HepG2 (cell line): ENCODE measurements around the gene TLE1. TPM values are rescaled to one million over a fixed set of nuclear protein-coding genes. Genes with fewer than 3 reads are reported as not detected.
A peak's percentile ranks its signal among the peaks of the same experiment; 100 is the strongest.

ENCODE experiments used
- ATAC-seq: fragments of 200-7000 bp; cut with Tn5 transposase; 3 replicates; pipeline ENCODE4 v1.9.1; 2020; ENCODE audit warnings: mild to moderate bottlenecking, moderate library complexity
- BruUV-seq: library from RNA; stranded (reverse); fragments of 400-500 nt; replicated peaks from 2 replicates; lab custom pipeline; 2021; lab: Mats Ljungman, UMichigan
- CTCF ChIA-PET: fragments of 300-600 bp; formaldehyde crosslinking; extraction: SDS; loops from one replicate; lab custom pipeline; 2021; ENCODE audit warnings: low total read pairs, inconsistent platforms, low intra/inter-chr PET ratio; lab: Yijun Ruan, JAX
- POLR2A ChIA-PET: fragments of 350-600 bp; sonication (Branson Sonifier 250); formaldehyde crosslinking; loops from one replicate; lab custom pipeline; 2020; ENCODE audit warnings: antibody characterized with exemption, inconsistent platforms; lab: Yijun Ruan, JAX
- DNase-seq: peaks from one replicate; pipeline ENCODE4 v3.0.0-alpha.2; 2015; ENCODE audit warnings: low spot score
- FAIRE-seq: peaks from 3 replicates; lab custom pipeline; 2011; peaks lifted over from hg19 to GRCh38; lab: Jason Lieb, UNC
- H2AFZ ChIP-seq: one replicate; pipeline ENCODE4 v1.6.1; 2011; ENCODE audit warnings: low read length, inconsistent platforms
- H3K27ac ChIP-seq: fragments of 300-600 bp; 3 replicates; pipeline ENCODE4 v1.8.0; 2011; ENCODE audit warnings: mixed run types, mild to moderate bottlenecking, mixed read lengths, low read length, inconsistent platforms; ENCODE audit not compliant: insufficient read depth; ENCODE audit errors: extremely low read length
- H3K27me3 ChIP-seq, 2 experiments: fragments of 200-600 bp in 1 of 2; 2 replicates in 1 of 2; 3 replicates in 1 of 2; pipeline versions ENCODE4 v1.6.0 to v1.8.0; 2011; ENCODE audit warnings: low read length in 2 of 2, mild to moderate bottlenecking in 2 of 2, moderate library complexity in 2 of 2, inconsistent platforms in 1 of 2; ENCODE audit not compliant: insufficient read depth in 2 of 2, control insufficient read depth in 1 of 2
- H3K36me3 ChIP-seq, 2 experiments: fragments of 200-600 bp in 1 of 2; replicated peaks in 1 of 2; 2 replicates in 1 of 2; 3 replicates in 1 of 2; pipeline versions ENCODE4 v1.5.1 to v1.8.0; 2011; ENCODE audit warnings: low read length in 2 of 2, inconsistent platforms in 1 of 2; ENCODE audit not compliant: insufficient read depth in 2 of 2, control insufficient read depth in 1 of 2
- H3K4me1 ChIP-seq: 2 replicates; pipeline ENCODE4 v1.5.1; 2012; ENCODE audit warnings: low read length, inconsistent platforms; ENCODE audit not compliant: insufficient read depth
- H3K4me2 ChIP-seq: 2 replicates; pipeline ENCODE4 v1.6.0; 2011; ENCODE audit warnings: low read depth, low read length, inconsistent platforms
- H3K4me3 ChIP-seq, 3 experiments: fragments of 200-600 bp in 1 of 3; sonication (generic), shearing (Covaris generic) in 1 of 3; replicated peaks in 1 of 3; 2 replicates each; pipeline ENCODE4 v1.5.1; 2011 to 2016; ENCODE audit warnings: low read length in 3 of 3, inconsistent platforms in 2 of 3, low read depth in 2 of 3, mild to moderate bottlenecking in 2 of 3, control low read depth in 1 of 3, mixed read lengths in 1 of 3; ENCODE audit not compliant: insufficient read depth in 1 of 3
- H3K79me2 ChIP-seq: one replicate; pipeline ENCODE4 v1.6.1; 2011; ENCODE audit warnings: low read length, inconsistent platforms; ENCODE audit not compliant: insufficient read depth
- H3K9ac ChIP-seq: 2 replicates; pipeline ENCODE4 v1.6.0; 2011; ENCODE audit warnings: mild to moderate bottlenecking, low read depth, low read length, inconsistent platforms; ENCODE audit not compliant: insufficient read depth
- H3K9me3 ChIP-seq: 2 replicates; pipeline ENCODE4 v1.5.1; 2012; ENCODE audit warnings: mild to moderate bottlenecking, low read length
- H4K20me1 ChIP-seq: 2 replicates; pipeline ENCODE4 v1.6.0; 2011; ENCODE audit warnings: inconsistent platforms, mild to moderate bottlenecking, low read length, moderate library complexity; ENCODE audit not compliant: insufficient read depth
- ARID5B ChIP-seq: IDR thresholded peaks from 2 replicates; pipeline ENCODE4 v1.4.0; 2020; ENCODE audit warnings: mild to moderate bottlenecking, missing genetic modification reagents
- CREBL2 ChIP-seq: sonication (generic); formaldehyde crosslinking; IDR thresholded peaks from 2 replicates; pipeline ENCODE4 v1.8.1; 2023; ENCODE audit warnings: missing genetic modification reagents, mild to moderate bottlenecking, borderline replicate concordance
- FOXO1 ChIP-seq: sonication (generic); formaldehyde crosslinking; IDR thresholded peaks from 2 replicates; pipeline ENCODE4 v1.4.0; 2020; ENCODE audit warnings: missing genetic modification reagents
- NAIF1 ChIP-seq: sonication (generic); formaldehyde crosslinking; IDR thresholded peaks from 2 replicates; pipeline ENCODE4 v1.5.0; 2020; ENCODE audit warnings: mild to moderate bottlenecking, missing genetic modification reagents, borderline replicate concordance
- PLSCR1 ChIP-seq: sonication (generic); formaldehyde crosslinking; IDR thresholded peaks from 2 replicates; pipeline ENCODE4 v1.5.0; 2020; ENCODE audit warnings: missing genetic modification reagents, mild to moderate bottlenecking, borderline replicate concordance
- RBM22 ChIP-seq: fragments of 200-400 bp; formaldehyde crosslinking; optimal IDR thresholded peaks from 2 replicates; pipeline ENCODE3; 2017; ENCODE audit warnings: mild to moderate bottlenecking, low read length, moderate library complexity
- SIX1 ChIP-seq: sonication (generic); formaldehyde crosslinking; IDR thresholded peaks from 2 replicates; pipeline ENCODE4 v1.4.0; 2020; ENCODE audit warnings: missing genetic modification reagents, borderline replicate concordance
- ZBTB21 ChIP-seq: sonication (generic); formaldehyde crosslinking; IDR thresholded peaks from 2 replicates; pipeline ENCODE4 v1.4.0; 2020; ENCODE audit warnings: missing genetic modification reagents
- ZFP36 ChIP-seq: fragments of 150-350 bp; IDR thresholded peaks from 2 replicates; pipeline ENCODE4 v1.6.1; 2018; ENCODE audit warnings: borderline replicate concordance, low read length, low read depth; ENCODE audit not compliant: partially characterized antibody
- ZFX ChIP-seq: sonication (generic); formaldehyde crosslinking; IDR thresholded peaks from 2 replicates; pipeline ENCODE4 v1.4.0; 2020; ENCODE audit warnings: mild to moderate bottlenecking, low read depth, missing genetic modification reagents, moderate library complexity
- ZNF672 ChIP-seq: sonication (generic); formaldehyde crosslinking; IDR thresholded peaks from 2 replicates; pipeline ENCODE4 v1.8.1; 2022; ENCODE audit warnings: missing genetic modification reagents
- ZNF7 ChIP-seq: IDR thresholded peaks from 2 replicates; pipeline ENCODE4 v1.6.1; 2016; ENCODE audit warnings: missing biosample characterization, missing genetic modification reagents
- WGBS: methylation state at CpG from one replicate; pipeline ENCODE4 v1.1.6; 2017; ENCODE audit warnings: low lambda C conversion rate; 5-methylcytosine and 5-hydroxymethylcytosine counted together
- in situ Hi-C: cut with HindIII; loops from 2 replicates; pipeline ENCODE4 v1.10.0; 2017; ENCODE audit warnings: low pct_unique_long_range_greater_than_20kb; ENCODE audit not compliant: extremely low pct_ligation_motif_present
- intact Hi-C: fragments of 100-400 bp; cut with micrococcal nuclease; formaldehyde crosslinking; loops from one replicate; pipeline ENCODE4 v1.10.0; 2022; ENCODE audit not compliant: unreplicated experiment
- polyA plus RNA-seq, 8 experiments: library from polyadenylated mRNA; depleted of rRNA in 3 of 8; stranded (reverse) in 7 of 8; unstranded in 1 of 8; fragments of >200 nt; fragmentation: Illumina TruSeq in 4 of 8; extraction: Trizol in 4 of 8; gene quantifications; 2 replicates each; pipeline versions ENCODE4 v1.2.1 to v1.2.3, GENCODE V29; 2011 to 2016; ENCODE audit warnings: low read depth in 4 of 8, missing spikeins in 1 of 8, mixed read lengths in 1 of 8; ENCODE audit not compliant: insufficient read depth in 1 of 8
- total RNA-seq, 5 experiments: library from RNA; depleted of rRNA; stranded (reverse); fragments of >200 nt; fragmentation: Illumina TruSeq; extraction: Trizol; gene quantifications; 2 replicates each; pipeline ENCODE4 v1.2.3, GENCODE V29; 2016; ENCODE audit warnings: low read depth in 1 of 5

TLE1 gene
- total and polyA plus RNA-seq, 2 of the 13 experiments (the other 11 are each of a cell fraction or from before 2014, with no cell fraction given), result 35.9 to 109 TPM

- intact Hi-C loops, result loop anchor here (5.0 kb wide), 1 partner anchor 33 kb away; no protein-coding TSS in a partner anchor
- no peak for FAIRE-seq
- no TSS peak for BruUV-seq
Observed at GRCh38 chr9:81585191-81585763, 104.1 kb downstream of the TLE1 start.

GRCh38 chr9:81584099-81584498, 105.2 kb downstream of the TLE1 start:
- no peaks in the 10 kb centered on the region for H4K20me1 ChIP-seq
- no peak overlapping the region for H3K9ac ChIP-seq
- no TSS peak for BruUV-seq
- H3K27ac ChIP-seq, result peak overlapping the region; percentile 34
- H3K36me3 ChIP-seq, result peaks cover 8 to 43% of the 10 kb centered on the region in 2 experiments
- peaks cover 67% of the 10 kb centered on the region for H3K4me1 ChIP-seq
- H3K4me2 ChIP-seq, result no peak overlapping the region
- peak; percentile 59 for DNase-seq
- CTCF ChIA-PET, result no interaction called here
- no peak overlapping the region for H2AFZ ChIP-seq
- no peaks in the 10 kb centered on the region for H3K79me2 ChIP-seq
- ATAC-seq, result no peak
- no peak for FAIRE-seq
- POLR2A ChIA-PET, result no interaction called here
- in situ Hi-C loops (no loop called here), intact Hi-C loops (no loop called here)
- H3K4me3 ChIP-seq, result no peak overlapping the region
- H3K27me3 ChIP-seq, result no peaks in the 10 kb centered on the region
- 61% methylated on average over 8 of the region's 8 CpGs for WGBS
- H3K9me3 ChIP-seq, result no peaks in the 10 kb centered on the region
- TF ChIP-seq ZFX (CRISPR knock-in tag), result no peak
- no peak for TF ChIP-seq CREBL2 (CRISPR knock-in tag)
- TF ChIP-seq PLSCR1 (CRISPR knock-in tag), result no peak
- no peak for TF ChIP-seq NAIF1
- no peak for TF ChIP-seq FOXO1 (CRISPR knock-in tag)
- TF ChIP-seq ZFP36, result no peak
- TF ChIP-seq ZBTB21 (CRISPR knock-in tag), result peak; percentile 78; the same call in 1 of the 2 replicates
- TF ChIP-seq ARID5B (CRISPR knock-in tag), result 0 out of 2 replicates have a peak, but pooled peaks have one; percentile 41
- TF ChIP-seq ZNF672 (CRISPR knock-in tag), result no peak

More at GRCh38 chr9:81585191-81585763, 104.1 kb downstream of the TLE1 start:
- peaks cover 79% of the 10 kb centered on the region for H3K4me1 ChIP-seq
- in situ Hi-C loops, result no loop called here
- H3K4me2 ChIP-seq, result no peak overlapping the region
- no peak overlapping the region for H3K9ac ChIP-seq
- no peak for ATAC-seq
- ChIA-PET POLR2A (no interaction called here), CTCF (no interaction called here)
- TF ChIP-seq RBM22 (peak; percentile 18), ZNF7 (no peak), SIX1 (no peak)
- H2AFZ ChIP-seq, result no peak overlapping the region
- H3K27ac ChIP-seq, result no peak overlapping the region
- H3K9me3 ChIP-seq, result no peaks in the 10 kb centered on the region
- H3K36me3 ChIP-seq, result peaks cover 8 to 51% of the 10 kb centered on the region in 2 experiments
- no peak for DNase-seq
- no peaks in the 10 kb centered on the region for H3K79me2 ChIP-seq
- no peaks in the 10 kb centered on the region for H4K20me1 ChIP-seq
- no peaks in the 10 kb centered on the region for H3K27me3 ChIP-seq
- WGBS, result 94% methylated on average over 11 of the region's 11 CpGs
- no peak overlapping the region for H3K4me3 ChIP-seq
